HG03039 (cell line): ENCODE results near the gene NAV2.

Source experiments
- ATAC-seq: cut with Tn5 transposase; IDR thresholded peaks from one replicate; pipeline ENCODE4 v1.9.1; 2021; ENCODE audit warnings: mild to moderate bottlenecking, moderate library complexity; ENCODE audit not compliant: unreplicated experiment

The NAV2 gene

DNA sequence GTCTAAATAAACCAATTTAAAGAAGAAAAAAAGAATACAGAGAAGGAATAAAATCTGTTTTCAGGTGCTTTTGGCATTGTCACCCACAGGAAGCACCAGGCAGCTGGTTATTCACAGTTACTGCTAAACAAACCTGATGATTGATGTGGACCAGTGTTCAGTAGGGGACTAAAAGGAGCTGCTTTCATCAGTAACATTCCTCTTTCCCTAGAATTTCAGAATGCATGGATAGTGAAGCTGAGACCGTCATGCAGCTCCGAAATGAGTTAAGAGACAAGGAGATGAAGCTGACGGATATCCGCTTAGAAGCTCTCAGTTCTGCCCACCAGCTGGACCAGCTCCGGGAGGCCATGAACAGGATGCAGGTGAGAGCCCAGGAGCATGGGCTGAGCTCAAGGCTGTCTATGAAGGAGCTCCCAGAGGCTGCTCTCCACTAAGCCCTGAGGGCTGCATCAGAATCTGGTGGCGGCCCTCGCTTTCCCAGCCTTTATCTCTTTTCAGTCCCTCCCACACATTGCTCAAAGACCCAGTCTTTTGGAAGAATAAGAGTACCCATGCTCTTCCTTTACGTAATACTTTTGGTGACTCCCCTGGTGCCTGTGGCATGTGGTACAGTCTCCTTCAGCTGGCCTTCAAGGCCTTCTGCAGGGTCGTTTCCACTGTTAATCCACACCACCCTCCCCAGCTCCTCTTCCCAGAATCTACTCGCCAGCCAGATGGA lies 378.2 kb downstream of the NAV2 start:
- ATAC-seq, result no peak

DNA sequence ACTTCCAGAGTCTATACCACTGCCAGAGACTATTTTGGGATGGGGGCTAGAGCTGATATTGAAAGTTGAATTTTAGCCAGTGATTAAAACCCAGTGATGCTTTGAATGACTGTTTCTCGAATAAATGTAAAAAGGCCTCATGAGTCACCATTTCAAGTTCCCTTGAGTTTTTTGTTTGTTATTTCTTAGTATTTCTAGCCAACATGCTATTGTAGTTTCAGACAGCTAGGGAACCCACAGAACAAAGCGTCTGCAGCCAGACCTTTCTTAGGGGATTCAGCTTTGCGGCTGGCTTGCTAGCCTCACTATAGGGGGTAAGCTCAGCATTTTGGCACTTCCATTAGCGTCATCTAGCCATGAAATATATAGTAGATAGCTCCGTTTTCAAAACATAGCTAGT lies 381.1 kb downstream of the NAV2 start:
- no peak for ATAC-seq

DNA sequence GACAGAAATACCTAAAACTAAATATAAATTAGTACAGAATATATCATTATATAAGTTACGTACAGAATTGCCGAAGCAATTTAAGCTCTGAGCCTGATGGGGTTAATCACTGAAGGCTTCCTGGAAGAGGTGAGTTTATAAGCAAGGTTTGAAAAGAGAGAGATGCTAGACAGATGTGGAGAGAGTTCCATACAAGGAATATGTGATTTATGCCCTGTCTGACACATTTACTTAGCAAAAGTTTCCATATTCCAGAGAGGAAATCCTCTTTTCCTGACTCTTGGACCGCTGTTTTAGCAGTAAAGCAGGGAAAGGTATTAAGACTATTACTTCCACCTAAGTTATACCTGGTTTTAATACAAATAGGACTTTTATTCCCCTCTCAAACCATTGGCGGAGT lies 382.6 kb downstream of the NAV2 start:
- no peak for ATAC-seq

DNA sequence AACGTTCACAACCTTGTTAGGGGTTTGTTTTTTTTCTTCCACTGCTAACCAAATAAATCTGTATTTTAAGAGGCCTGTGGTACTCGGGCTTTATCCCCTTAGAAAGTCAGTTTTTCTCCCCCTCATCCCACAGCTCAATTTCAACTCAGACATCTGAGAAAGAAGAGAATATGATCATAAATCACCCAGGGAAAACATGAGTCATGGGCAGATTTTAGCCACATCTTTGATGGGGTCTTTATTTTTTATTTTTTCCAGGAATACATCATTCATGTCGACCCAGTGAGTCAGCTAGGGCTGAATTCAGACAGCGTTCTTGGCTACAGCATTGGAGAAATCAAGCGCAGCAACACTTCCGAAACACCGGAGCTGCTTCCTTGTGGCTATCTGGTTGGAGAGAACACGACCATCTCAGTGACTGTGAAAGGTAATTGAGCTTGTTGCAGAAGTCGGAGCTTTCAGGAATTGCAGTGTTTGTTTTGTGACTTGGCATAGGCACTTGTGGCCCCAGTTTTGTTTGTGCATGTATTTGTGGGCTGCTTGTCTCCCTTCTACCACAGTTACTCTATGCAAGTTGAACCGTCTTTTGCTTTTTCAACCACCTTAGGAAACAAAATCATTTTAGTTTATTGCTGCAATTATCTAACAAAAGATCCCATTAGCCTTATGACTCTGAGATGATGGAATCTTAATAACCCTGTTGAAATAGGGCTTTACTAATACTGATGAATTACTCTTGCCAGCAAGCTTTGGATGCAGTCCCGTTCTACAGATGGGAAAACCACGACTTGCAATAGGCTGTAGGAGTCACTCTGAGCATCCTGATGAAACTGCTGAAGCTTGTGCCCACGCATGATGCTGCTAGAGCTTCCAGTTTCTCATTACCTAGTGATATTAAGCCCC lies 384.9 kb downstream of the NAV2 start:
- no peak for ATAC-seq

DNA sequence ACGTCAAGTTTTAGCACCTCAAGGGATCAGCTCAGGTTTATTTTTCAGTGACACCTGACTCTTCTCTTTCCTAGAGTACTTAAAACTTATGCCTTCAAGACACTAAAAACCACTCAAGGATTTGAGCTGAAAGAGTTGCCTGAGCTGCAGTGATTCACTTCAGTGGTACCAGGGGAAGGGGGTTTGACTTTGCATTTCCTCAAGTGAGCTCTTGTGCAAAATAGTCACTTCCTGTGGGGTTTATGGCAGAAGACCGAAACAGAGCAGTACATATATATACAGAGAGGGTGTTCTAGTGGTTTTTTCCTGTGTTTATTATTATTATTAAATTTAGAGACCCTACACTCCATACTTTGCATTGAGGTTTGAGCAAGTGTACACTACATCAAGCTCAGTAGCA lies 386.9 kb downstream of the NAV2 start:
- ATAC-seq, result no peak

DNA sequence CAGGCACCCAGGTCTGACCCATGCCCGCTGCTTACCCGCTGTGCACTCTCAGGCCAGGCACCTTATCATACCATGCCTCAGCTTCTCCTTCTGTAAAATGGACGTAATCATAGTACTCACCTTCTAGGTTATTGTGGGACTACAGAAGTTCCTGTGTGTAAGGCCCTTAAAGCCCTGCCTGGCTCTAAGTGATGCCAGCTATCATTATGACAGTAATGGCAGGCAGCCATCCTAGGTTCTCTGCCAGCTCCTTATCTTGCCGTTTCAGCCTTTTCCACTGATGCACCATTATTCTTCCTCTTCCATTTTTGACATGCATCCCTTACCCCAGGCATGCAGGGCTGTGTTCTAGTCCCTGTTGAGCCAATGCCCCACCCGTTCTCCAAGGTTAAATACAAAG lies 389.8 kb downstream of the NAV2 start:
- no peak for ATAC-seq

DNA sequence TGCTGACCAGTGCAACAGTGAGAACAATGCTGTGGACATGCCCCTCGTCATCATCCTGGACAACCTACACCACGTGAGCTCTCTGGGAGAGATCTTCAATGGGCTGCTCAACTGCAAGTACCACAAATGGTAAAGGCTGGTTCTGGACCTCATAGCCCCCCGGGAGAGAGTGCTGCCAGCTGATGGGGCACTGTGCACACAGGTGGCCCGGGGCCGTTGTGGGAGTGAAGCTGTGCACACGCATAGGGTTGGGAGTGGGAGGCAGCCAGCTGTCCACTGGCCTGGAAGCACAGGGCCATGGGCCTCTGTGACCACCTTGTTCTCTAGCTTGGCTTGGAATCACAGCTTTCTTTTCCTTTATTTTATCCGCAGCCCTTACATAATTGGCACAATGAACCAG lies 390.6 kb downstream of the NAV2 start:
- ATAC-seq, result no peak

DNA sequence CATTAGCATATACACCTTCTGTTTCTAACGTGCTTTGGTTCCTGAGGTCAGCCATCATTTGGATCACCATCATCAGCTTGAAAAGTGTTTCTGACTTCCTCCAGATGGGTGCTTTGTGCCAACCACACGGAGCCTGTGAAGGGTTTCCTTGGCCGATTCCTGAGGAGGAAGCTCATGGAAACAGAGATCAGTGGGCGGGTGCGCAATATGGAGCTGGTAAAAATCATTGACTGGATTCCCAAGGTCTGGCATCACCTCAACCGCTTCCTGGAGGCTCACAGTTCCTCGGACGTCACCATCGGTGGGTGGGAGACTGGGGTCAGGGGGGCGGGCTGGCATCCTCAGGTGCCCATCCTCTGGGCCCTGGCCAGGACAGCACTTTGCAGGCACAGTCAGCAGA lies 392.8 kb downstream of the NAV2 start:
- no peak for ATAC-seq

DNA sequence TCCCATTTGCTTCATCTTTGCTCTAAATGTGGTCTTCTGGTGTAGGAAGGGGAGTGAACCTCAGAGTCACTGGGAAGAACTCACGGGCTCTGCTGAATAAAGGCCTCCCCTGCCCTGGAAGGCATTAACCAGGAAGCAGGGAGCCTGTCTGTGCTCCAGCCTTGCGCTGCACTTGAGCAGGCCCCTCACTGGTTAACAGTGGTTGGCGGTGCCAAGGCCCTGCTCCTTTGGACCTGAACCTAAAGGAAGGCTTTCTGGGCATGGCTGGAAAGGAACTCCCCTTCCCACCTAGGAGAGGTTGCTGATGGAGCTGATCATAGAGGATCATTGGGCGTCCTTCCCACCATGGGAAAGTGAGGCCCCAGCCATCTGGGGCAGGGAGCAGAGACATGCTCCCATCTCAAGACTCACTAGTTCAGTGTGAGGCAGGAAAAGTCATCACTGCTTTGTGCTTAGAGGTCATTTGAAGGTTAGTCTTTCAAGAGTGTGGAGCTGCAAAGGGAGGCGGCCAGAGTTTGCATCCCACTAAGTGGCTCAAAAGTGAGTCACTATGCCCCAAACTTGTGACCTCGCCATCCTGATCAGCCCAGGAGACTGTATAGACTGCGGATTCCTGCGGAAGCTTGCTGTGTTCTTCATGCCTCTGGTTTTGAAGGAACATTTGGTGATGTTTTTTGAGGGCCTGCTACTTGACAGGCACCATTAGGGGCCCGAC lies 397.3 kb downstream of the NAV2 start:
- ATAC-seq, result no peak

DNA sequence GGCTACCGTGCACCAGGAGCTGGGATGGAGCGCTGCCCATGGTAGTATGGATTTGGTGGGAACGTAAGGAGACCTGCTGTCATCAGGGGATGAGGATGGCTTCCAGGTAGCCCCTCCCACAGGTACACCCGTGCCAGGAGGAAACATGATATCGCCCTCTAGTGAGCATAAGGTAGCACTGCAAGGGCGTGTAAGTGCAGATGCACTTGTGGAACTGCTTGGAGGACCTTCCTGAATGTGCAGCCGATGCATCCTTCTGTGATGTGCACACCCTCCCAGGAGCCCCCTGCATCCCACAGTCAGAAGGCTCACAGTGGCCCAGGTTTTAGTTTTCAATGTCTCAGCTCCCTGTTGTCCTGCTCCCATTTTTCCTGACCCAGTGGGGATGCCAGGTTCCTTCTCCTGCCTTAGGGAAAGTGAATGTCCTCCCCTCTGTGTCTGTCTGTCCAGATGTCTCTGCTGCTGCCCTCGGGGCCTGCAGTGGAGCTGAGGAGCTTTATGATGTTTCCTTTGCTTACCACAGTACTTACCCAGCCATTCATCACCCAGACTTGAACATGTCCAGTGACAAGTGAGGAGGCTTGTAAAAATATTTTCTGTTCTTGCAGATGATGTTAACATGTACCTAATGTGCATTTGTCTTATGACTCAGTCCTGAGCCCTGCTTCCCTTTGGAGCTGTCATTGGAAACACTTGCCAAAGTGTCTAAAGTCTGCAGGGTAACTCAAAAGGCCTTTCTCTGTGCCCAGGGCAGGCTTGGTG lies 398.5 kb downstream of the NAV2 start:
- ATAC-seq, result no peak

DNA sequence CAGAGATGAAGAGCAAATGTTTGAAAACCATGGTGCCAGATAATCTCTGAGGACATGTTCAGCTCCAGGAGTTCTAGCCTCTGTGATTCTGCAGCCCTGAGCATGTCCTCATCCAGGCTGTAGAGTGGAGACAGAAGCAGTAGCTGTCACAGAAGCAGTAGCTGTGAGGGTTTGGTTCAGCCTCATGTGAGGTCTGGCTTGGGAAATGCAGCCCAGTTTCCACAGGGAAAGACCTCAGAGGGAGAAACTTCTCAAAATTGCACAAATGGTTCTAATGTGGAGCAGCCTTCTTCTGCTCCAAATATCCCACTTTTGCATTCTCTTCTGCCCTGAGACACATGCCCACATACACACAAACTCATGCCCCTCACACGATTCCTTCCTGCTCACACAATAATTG lies 399.2 kb downstream of the NAV2 start:
- no peak for ATAC-seq

DNA sequence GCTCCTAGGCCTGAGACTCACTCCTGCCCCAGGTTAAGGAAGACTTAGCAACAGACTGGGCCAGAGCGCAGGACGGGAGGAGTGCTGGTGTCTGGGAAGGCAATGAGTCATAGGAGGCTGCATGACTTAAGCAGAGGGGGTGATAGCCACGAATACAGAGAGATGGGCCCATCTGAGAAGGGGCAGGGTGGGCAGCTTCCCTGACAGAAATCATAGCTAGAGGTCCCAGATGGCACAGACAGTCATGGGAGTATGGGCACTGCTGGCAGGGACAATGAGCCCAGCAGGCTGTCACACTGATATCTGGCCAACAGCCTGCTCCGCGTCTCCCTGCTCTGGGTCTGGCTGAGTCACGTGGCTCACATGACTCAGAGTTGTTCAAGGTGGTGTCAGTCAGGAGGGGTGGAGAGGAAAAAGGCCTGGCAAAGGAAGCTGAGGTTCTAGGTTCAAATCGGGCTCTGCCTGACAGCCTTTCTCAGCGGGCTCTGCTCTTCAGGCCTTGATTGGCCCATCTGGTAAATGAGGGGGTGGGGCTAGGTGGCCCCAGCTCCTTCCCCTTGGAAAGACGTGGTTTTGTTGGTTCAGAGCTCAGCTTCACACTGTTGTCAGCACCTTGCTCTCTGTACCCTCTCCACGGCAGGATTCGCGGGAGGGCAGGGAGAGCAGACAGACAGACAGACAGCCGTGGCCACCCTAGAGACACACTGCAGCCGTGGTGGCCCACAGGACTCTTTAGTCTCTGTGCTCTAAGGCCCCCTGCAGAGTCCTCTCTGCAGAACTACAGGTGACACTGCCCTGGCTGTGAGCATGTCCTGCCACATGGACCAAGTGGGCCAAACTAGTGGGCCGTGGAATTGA lies 399.9 kb downstream of the NAV2 start:
- ATAC-seq, result no peak

DNA sequence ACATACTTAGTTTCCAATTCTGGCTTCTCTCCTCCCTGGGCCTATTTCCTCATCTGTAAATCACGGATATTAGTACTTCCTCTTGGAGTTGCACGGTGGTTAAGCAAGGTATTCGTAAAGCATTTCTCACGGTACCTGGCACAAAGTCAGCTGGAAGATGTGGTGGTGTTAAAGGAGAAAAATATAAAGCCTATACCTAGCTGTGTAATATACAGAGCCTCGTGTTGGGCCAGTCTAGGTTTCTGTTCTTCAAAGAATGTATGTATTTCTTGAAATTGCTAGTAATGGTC lies 400.5 kb downstream of the NAV2 start:
- ATAC-seq, result no peak

DNA sequence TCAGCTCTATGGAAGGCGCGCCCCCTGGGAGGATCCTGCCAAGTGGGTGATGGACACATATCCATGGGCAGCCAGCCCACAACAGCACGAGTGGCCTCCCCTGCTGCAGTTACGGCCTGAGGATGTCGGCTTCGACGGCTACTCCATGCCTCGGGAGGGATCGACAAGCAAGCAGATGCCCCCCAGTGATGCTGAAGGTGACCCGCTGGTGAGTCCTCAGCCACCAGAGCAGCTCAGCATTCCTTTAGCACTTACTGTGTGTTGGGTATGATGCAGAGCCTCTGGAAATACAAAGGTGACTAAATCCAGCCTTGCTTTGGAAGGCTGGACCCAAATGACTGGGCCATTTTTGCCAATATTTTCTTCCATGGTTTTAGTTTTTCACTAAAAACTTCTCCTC lies 402.0 kb downstream of the NAV2 start:
- no peak for ATAC-seq

DNA sequence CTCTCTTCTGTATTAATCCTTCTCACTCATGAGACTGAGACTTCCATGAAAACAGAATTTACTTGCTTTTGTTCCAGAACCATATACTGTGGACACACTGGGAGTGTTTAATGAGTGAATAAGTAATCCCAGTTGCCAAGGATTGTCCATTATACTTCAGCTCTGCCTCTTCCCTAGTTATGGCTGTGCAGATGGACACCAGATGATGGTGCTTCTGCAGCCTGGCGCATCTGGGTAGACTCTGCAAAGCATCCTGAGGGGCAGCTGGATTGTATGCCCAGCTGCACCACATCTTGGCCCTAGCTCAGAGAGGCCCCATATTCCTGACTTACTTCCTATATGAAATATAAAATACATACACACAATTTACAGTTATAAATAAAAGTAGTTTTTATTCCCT lies 404.2 kb downstream of the NAV2 start:
- ATAC-seq, result no peak

DNA sequence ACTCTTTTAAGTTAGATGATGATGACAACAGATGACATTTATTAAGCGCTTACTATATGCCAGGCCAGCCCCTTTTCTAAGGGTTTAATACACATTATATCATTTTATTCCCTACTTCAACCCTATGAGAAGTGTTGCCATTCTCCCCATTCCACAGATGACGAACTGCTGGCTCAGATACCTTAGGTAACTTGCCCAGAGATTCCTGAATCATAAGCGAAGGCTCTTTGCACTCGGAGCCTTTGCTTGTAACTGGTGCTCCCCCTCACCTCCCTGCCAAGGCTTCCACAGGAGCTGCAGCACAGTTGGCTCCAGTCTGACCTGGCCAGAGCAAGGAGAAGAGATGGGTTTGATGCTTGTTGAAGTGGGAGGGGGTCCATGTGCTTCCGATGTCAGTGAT lies 404.7 kb downstream of the NAV2 start:
- ATAC-seq, result no peak

DNA sequence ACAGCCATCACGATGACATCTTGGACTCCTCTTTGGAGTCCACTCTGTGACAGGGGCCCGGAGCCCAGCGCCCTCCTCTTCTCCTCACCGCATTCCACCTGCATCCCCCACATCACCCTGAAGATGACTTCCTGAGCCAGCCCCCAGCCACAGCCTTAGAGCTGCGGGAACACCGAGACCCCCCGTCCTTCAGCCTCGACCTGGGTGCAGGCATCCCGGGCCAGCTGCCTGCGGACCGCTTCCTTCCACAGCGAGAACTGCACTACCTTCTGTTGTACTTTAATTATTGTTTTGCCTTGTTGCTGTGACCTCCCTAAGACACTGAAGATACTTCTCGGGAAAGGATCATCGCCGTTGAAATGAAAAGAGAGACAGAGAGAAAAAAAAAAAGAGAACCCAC lies 405.6 kb downstream of the NAV2 start:
- ATAC-seq, result no peak

DNA sequence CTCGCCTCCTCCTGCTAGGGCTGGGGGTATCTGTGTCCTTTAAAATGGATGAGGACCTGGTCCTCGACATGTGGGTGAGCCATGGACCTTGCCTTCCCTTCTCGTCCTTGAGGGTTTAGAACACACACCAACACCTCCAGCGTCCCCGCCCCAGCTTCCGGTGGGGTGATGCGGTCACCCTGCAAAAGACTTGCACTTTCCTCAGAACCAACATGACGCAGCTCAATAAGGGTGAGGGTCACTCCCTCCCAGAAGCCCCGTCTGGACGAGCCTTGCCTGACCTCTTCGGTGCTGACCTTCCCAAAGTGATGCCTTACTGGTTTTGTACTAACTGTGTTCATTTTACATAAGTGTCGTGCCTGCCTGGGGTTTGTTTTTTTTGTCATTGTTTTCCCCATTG lies 406.7 kb downstream of the NAV2 start:
- ATAC-seq, result no peak

DNA sequence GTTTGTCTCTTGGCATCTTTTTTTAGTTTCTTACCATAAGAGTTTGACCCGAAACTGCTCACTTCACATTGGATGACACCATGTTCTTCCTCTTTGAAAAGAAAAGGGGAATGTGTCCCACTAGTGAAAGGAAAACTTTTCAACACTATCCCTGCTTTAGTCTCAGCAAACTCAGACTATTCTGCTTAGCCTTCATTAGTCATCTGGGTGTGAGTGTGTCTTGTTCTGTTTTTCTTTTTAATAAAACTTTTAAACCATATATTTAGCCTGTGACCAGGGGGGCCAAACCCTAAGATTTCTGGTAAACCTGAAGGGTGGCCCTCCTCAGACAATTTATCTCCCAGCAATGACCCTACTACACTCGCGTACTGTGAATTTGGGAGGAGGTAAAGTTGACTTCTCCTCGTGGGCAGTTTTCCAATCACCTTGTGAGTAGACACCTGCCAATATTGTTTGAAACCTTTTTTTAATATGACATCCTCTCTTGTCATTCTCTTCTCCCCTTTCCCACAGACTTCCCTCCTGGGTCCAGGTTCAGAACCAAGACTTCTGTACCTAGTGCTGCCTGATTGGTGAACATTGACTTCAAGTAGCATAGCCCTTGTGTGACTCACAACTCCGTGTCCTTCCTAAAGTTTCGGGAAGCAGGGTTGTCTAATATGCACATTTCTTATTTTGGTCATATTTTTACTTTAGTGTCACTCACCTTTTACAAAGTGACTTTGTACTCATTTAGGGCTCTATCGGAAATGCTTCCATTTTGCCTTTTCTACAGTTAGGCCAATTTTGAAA lies 407.7 kb downstream of the NAV2 start:
- ATAC-seq, result no peak

DNA sequence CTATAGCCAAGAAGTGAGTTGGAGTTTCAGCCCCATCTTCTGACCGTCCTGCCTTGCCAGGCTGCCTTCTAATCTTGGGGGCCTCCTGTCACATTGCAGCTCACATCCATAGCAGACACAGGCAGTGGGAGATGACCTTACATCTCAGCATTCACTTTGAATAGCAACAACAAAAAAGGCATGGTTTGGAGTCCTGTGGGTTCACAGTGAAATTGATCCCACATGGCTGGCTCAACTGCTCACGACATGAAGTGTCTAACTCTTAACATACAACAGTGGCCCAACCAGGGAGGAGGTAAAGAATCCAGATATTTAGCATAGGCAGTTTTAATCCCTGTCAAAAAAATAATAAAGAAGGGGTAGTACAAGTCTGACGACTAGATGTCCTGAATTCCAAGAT lies 409.5 kb downstream of the NAV2 start:
- no peak for ATAC-seq
